Amniotic stem cell (primary cell): ENCODE measurements around the gene NOLC1.
A peak's percentile ranks its signal among the peaks of the same experiment; 100 is the strongest.

Source experiments
- DNase-seq: peaks from one replicate; lab custom pipeline; 2025; lab: John Stamatoyannopoulos, UW

The NOLC1 gene

GRCh38 chr10:102151774-102152544, at the start of gene NOLC1:
NOLC1 (plus strand) TSS chr10:102152389; CDS start chr10:102152411, 22 bp downstream.
- peak; percentile 91 for DNase-seq

GRCh38 chr10:102102421-102102820, 49.8 kb upstream of the NOLC1 start:
- DNase-seq, result no peak

- DNase-seq, result no peak
Measured at GRCh38 chr10:102106998-102107397, 45.2 kb upstream of the NOLC1 start.

- no peak for DNase-seq
Measured at GRCh38 chr10:102109166-102110116, 42.7 kb upstream of the NOLC1 start.

- DNase-seq, result no peak
Measured at GRCh38 chr10:102111276-102111675, 40.9 kb upstream of the NOLC1 start.

- no peak for DNase-seq
Measured at GRCh38 chr10:102112210-102112817, 39.9 kb upstream of the NOLC1 start.

GRCh38 chr10:102113261-102113955, 38.8 kb upstream of the NOLC1 start:
- no peak for DNase-seq

- DNase-seq, result no peak
Measured at GRCh38 chr10:102113956-102114857, 38.0 kb upstream of the NOLC1 start.

GRCh38 chr10:102114861-102115618, 37.1 kb upstream of the NOLC1 start:
- DNase-seq, result peak; percentile 76

GRCh38 chr10:102115775-102116174, 36.4 kb upstream of the NOLC1 start:
- no peak for DNase-seq

- no peak for DNase-seq
Measured at GRCh38 chr10:102116656-102117055, 35.5 kb upstream of the NOLC1 start.

GRCh38 chr10:102117391-102118159, 34.6 kb upstream of the NOLC1 start:
- no peak for DNase-seq

- no peak for DNase-seq
Measured at GRCh38 chr10:102118867-102119266, 33.3 kb upstream of the NOLC1 start.

GRCh38 chr10:102119417-102120141, 32.6 kb upstream of the NOLC1 start:
- no peak for DNase-seq

- DNase-seq, result no peak
Measured at GRCh38 chr10:102120142-102120990, 31.8 kb upstream of the NOLC1 start, which contains the start of gene LDB1. LDB1 (minus strand) TSS chr10:102120368; CDS start chr10:102120110, 258 bp downstream.

- no peak for DNase-seq
Measured at GRCh38 chr10:102120991-102121738, 31.0 kb upstream of the NOLC1 start.
